Chondrocyte (in vitro differentiated cells): ENCODE results near the gene SCUBE1. TPM values are rescaled to one million over a fixed set of nuclear protein-coding genes. Genes with fewer than 3 reads are reported as not detected.

Source experiments
- DNase-seq: peaks from one replicate; pipeline ENCODE4 v3.0.0; 2021; ENCODE audit warnings: mixed read lengths, low spot score
- H3K27ac Mint-ChIP-seq: one replicate; pipeline ENCODE4 v1.8.0; 2021; ENCODE audit warnings: mild to moderate bottlenecking, moderate library complexity, mixed read lengths; ENCODE audit not compliant: unreplicated experiment
- H3K27me3 Mint-ChIP-seq: 2 replicates; pipeline ENCODE4 v1.8.0; 2021; ENCODE audit warnings: low read depth, mixed read lengths
- H3K36me3 Mint-ChIP-seq: 2 replicates; pipeline ENCODE4 v1.8.0; 2021; ENCODE audit warnings: low read depth, mixed read lengths
- H3K4me1 Mint-ChIP-seq: 2 replicates; pipeline ENCODE4 v1.8.0; 2021; ENCODE audit warnings: low read depth, mild to moderate bottlenecking, mixed read lengths
- H3K4me3 Mint-ChIP-seq: one replicate; pipeline ENCODE4 v1.8.0; 2021; ENCODE audit warnings: mild to moderate bottlenecking, moderate library complexity, mixed read lengths; ENCODE audit not compliant: unreplicated experiment
- H3K9me3 Mint-ChIP-seq: 2 replicates; pipeline ENCODE4 v1.8.0; 2021; ENCODE audit warnings: low read depth, mixed read lengths
- total RNA-seq: library from RNA; stranded (reverse); gene quantifications from 3 replicates; pipeline ENCODE4 v1.2.1, GENCODE V29; 2021
- TF ChIP-seq, protein P1 (sequence below): fragments of 200-600 bp; sonication (generic); IDR thresholded peaks from 2 replicates; pipeline ENCODE4 v1.5.0; 2021; ENCODE audit warnings: antibody characterized with exemption, mild to moderate bottlenecking, moderate library complexity

SCUBE1 gene
- total RNA-seq, 1 donor from 2014 or later, result 3.2 TPM

DNA sequence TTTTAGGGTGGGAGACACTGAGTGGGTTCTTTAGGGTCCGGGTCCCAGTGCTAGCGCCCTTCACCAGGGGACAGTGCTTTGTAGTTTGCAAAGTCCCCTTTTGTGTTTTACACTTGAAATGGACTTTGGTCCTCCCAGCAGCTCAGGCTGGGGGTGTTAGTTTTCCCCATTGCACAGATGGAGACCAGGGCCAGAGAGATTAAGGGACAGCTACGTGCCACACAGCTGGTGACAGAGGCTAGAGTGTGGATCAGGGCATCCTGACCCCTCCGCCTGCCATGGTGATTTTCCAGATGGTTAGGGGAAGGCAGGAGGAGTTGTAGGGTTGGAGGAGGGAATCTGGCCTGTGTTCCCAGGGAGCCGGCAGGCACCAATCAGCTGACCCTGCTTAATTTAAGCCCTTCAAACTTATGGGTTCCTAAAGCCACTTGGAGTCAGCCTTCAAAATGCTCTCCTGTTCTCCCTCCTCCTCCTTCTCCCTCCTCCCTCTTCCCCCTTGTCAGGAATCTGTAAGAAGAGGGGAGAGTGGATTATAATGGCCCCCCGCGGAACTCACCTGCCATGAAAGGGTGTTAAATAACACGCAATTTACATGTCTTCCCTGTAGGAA is 46.2 kb upstream of the SCUBE1 start:
- H3K36me3 Mint-ChIP-seq, result peaks cover 1% of the 10 kb centered on the region

DNA sequence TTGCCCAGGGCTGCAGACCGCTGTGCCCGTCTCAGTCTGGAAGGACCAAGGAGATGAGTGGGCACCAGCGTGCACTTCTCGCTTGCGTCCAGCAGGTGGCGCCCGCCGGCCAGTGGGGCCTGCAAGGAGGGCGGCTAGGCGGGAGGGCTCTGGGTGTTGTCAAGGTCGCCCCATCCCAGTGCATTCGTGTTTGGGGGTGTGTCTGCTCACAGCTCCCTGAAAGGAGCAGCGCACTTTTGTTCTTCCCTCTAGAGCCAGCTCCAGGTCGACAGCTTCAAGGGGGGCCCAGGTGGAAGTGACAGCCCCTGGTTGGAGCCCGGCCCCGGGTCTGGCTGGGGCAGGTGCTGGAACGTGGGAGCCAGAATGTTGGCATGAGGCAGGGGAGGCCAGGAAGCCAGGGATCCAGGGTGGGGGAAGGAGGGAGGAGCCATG is 45.3 kb upstream of the SCUBE1 start:
- DNase-seq, result no peak
- H3K27me3 Mint-ChIP-seq, result peaks cover 51% of the 10 kb centered on the region
- peaks cover 1% of the 10 kb centered on the region for H3K36me3 Mint-ChIP-seq
- peaks cover 3% of the 10 kb centered on the region for H3K4me1 Mint-ChIP-seq
- no peak overlapping the region for H3K27ac Mint-ChIP-seq
- TF ChIP-seq, protein P1, sequence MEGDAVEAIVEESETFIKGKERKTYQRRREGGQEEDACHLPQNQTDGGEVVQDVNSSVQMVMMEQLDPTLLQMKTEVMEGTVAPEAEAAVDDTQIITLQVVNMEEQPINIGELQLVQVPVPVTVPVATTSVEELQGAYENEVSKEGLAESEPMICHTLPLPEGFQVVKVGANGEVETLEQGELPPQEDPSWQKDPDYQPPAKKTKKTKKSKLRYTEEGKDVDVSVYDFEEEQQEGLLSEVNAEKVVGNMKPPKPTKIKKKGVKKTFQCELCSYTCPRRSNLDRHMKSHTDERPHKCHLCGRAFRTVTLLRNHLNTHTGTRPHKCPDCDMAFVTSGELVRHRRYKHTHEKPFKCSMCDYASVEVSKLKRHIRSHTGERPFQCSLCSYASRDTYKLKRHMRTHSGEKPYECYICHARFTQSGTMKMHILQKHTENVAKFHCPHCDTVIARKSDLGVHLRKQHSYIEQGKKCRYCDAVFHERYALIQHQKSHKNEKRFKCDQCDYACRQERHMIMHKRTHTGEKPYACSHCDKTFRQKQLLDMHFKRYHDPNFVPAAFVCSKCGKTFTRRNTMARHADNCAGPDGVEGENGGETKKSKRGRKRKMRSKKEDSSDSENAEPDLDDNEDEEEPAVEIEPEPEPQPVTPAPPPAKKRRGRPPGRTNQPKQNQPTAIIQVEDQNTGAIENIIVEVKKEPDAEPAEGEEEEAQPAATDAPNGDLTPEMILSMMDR, result peak; percentile 95
- peaks cover 2% of the 10 kb centered on the region for H3K9me3 Mint-ChIP-seq
- no peak overlapping the region for H3K4me3 Mint-ChIP-seq

More for the DNA sequence above, 46.2 kb upstream of the SCUBE1 start:
- no peak for DNase-seq
- peaks cover 3% of the 10 kb centered on the region for H3K4me1 Mint-ChIP-seq
- H3K27me3 Mint-ChIP-seq, result peaks cover 49% of the 10 kb centered on the region
- H3K9me3 Mint-ChIP-seq, result peaks cover 6% of the 10 kb centered on the region
- H3K27ac Mint-ChIP-seq, result no peak overlapping the region
- TF ChIP-seq, protein P1, result no peak
- H3K4me3 Mint-ChIP-seq, result no peak overlapping the region

DNA sequence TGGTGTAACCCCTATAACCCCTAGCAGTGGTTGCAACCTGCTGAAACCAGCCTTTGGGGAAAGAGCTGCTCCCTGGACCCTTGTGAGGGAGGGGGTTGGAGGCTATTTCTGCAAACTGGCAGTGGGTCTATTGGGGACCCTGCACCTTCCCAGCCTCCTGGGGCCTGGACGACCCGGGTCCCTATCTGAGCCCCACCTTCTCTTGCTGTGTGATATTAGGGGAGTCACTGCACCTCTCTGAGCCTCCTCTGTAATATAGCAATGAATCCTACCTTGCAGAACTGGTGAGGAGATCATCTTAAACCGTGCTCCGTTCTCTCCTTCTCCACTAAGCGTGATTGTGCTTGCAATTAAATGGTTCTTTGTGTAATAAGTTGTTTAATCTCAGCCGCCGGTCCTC is 44.6 kb upstream of the SCUBE1 start:
- Mint-ChIP-seq H3K4me1 (peaks cover 3% of the 10 kb centered on the region), H3K27me3 (peaks cover 53% of the 10 kb centered on the region), H3K27ac (no peak overlapping the region), H3K36me3 (peaks cover 1% of the 10 kb centered on the region), H3K9me3 (peaks cover 2% of the 10 kb centered on the region), H3K4me3 (no peak overlapping the region)
- DNase-seq, result no peak
- TF ChIP-seq, protein P1, result no peak

DNA sequence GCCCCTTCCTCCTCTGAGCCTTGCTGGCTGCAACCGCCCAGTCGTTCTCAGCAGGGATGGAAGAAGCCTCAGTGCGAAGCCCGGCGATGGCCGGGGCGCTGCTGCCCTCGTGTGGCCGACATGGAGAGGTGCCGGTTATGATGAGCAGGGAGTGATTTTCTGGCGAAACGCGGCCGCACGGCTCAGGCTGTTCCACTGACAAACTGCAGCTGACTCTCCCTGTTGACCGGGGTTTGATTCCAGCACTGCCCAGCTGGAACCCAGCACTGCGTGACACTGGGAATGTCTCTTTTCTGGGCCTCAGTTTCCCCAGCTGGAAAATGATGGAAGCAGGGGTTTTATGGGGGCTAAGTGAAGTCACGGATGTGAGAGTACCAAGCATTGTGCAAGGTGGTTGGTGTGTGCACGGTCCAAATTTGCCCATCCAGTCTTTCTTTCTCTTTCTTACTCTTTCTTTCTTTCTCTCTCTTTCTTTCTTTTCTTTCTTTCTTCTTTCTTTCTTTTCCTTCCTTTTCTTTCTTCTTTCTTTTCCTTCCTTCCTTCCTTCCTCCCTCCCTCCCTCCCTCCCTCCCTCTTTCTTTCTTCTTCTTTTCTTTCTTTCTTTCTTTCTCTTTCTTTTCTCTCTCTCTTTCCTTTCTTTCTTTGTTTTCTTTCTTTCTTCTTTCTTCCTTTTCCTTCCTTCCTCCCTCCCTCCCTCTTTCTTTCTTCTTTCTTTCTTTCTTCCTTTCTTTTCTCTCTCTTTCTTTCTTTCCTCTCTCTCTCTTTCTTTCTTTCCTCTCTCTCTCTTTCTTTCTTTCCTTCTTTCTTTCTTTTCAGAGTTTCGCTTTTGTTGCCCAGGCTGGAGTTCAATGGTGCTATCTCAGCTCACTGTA is 42.8 kb upstream of the SCUBE1 start:
- Mint-ChIP-seq H3K27ac (no peak overlapping the region), H3K36me3 (peaks cover 4% of the 10 kb centered on the region), H3K4me3 (no peak overlapping the region), H3K4me1 (peaks cover 3% of the 10 kb centered on the region), H3K27me3 (peaks cover 64% of the 10 kb centered on the region), H3K9me3 (peaks cover 2% of the 10 kb centered on the region)
- no peak for DNase-seq
- TF ChIP-seq, protein P1, result peak; percentile 92

DNA sequence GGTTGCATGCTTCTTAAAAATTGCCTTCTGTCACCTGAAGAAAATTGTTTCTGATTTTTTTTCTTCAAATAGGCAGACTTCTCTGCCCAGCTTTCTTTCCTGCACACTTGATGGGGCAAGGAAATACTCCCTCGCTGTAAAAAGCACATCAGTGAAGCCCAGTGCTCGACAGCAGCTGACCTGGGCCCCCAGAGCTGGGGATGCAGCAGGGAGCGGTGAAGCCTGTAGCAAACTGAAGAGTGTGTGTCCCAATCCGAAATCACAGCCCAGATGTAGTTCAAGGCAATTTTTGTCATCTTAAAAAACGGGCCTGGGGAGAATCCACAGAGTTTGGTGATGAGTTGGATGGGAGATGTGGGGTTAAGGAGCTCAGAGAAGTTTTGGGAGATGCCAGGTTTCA is 41.7 kb upstream of the SCUBE1 start:
- Mint-ChIP-seq H3K36me3 (peaks cover 3% of the 10 kb centered on the region), H3K27me3 (peaks cover 73% of the 10 kb centered on the region), H3K4me1 (peaks cover 3% of the 10 kb centered on the region), H3K4me3 (no peak overlapping the region), H3K27ac (no peak overlapping the region), H3K9me3 (no peaks in the 10 kb centered on the region)
- TF ChIP-seq, protein P1, result no peak
- no peak for DNase-seq
